ENCODE measurements around the gene APOL4. TPM values are rescaled to one million over a fixed set of nuclear protein-coding genes. Genes with fewer than 3 reads are reported as not detected.
"Not testable (repeated sequence)": the region's sequence is repeated elsewhere in the genome, so short reads cannot be mapped to it uniquely, and the experiment has no call there.

The APOL4 gene
- total and polyA plus RNA-seq, 2 donors: 4.8 to 53.0 TPM

DNA sequence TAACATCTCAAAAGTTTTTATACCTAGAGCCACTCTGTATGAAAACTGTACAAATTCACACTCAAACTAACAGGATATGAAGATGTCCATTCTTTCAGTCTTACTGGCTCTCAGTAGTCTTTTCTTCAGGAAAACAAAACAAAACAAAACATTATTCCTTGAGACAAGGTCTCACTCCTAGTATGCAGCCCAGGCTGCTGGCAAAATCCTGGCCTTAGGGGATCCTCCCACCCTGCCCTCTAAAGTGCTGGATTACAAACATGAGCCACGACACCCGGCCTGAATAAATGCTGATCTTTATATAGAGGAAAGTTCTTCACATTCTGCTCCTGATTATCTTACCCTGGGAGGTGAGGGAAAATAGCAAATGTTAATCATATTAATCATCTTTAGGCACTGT, 32.6 kb upstream of the APOL4 start:
- Histone ChIP-seq H3K4me1 (ENCODE audit: control insufficient read depth in 2 of 2, insufficient read depth in 2 of 2, low read length in 2 of 2) (peaks cover 7 to 19% of the 10 kb centered on the region in 2 donors), H3K9me3 (ENCODE audit: control insufficient read depth in 2 of 2, insufficient read depth in 1 of 2, low read length in 1 of 2) (peaks cover 0 to 11% of the 10 kb centered on the region in 2 donors), H3K27ac (ENCODE audit: low read depth in 1 of 2, low read length in 1 of 2) (no peak overlapping the region), H3K4me3 (ENCODE audit: low read length in 2 of 2) (no peak overlapping the region), H3K36me3 (ENCODE audit: control insufficient read depth in 2 of 2, insufficient read depth in 2 of 2, low read length in 1 of 2) (peaks cover 37 to 42% of the 10 kb centered on the region in 2 donors), H3K27me3 (ENCODE audit: control insufficient read depth in 2 of 2, insufficient read depth in 1 of 2, low read length in 1 of 2) (no peaks in the 10 kb centered on the region)
- 91% methylated on average over 2 of the region's 2 CpGs for WGBS
- DNase-seq (ENCODE audit: low read depth in 6 of 9, low spot score in 9 of 9): no peak

- no peak for DNase-seq (ENCODE audit: low read depth in 6 of 9, low spot score in 9 of 9)
- no peak overlapping the region for H3K27ac ChIP-seq (ENCODE audit: low read depth in 1 of 2, low read length in 1 of 2)
- H3K4me1 ChIP-seq (ENCODE audit: control insufficient read depth in 2 of 2, insufficient read depth in 2 of 2, low read length in 2 of 2): peaks cover 7 to 19% of the 10 kb centered on the region in 2 donors
- no peak overlapping the region for H3K4me3 ChIP-seq (ENCODE audit: low read length in 2 of 2)
- 98% methylated on average over 7 of the region's 7 CpGs for WGBS
- peaks cover 0 to 11% of the 10 kb centered on the region in 2 donors for H3K9me3 ChIP-seq (ENCODE audit: control insufficient read depth in 2 of 2, insufficient read depth in 1 of 2, low read length in 1 of 2)
- no peaks in the 10 kb centered on the region for H3K27me3 ChIP-seq (ENCODE audit: control insufficient read depth in 2 of 2, insufficient read depth in 1 of 2, low read length in 1 of 2)
- peaks cover 41 to 44% of the 10 kb centered on the region in 2 donors for H3K36me3 ChIP-seq (ENCODE audit: control insufficient read depth in 2 of 2, insufficient read depth in 2 of 2, low read length in 1 of 2)
Observed at GRCh38 chr22:36233796-36234195, 32.2 kb upstream of the APOL4 start.

- Histone ChIP-seq H3K27me3 (ENCODE audit: control insufficient read depth in 2 of 2, insufficient read depth in 1 of 2, low read length in 1 of 2) (no peaks in the 10 kb centered on the region), H3K4me3 (ENCODE audit: low read length in 2 of 2) (no peak overlapping the region), H3K27ac (ENCODE audit: low read depth in 1 of 2, low read length in 1 of 2) (no peak overlapping the region), H3K9me3 (ENCODE audit: control insufficient read depth in 2 of 2, insufficient read depth in 1 of 2, low read length in 1 of 2) (peaks cover 0 to 9% of the 10 kb centered on the region in 2 donors), H3K4me1 (ENCODE audit: control insufficient read depth in 2 of 2, insufficient read depth in 2 of 2, low read length in 2 of 2) (peaks cover 4 to 10% of the 10 kb centered on the region in 2 donors), H3K36me3 (ENCODE audit: control insufficient read depth in 2 of 2, insufficient read depth in 2 of 2, low read length in 1 of 2) (peaks cover 49% of the 10 kb centered on the region in 2 donors)
- no peak for DNase-seq (ENCODE audit: low read depth in 6 of 9, low spot score in 9 of 9)
- WGBS: 89% methylated on average over 13 of the region's 13 CpGs
Observed at GRCh38 chr22:36232715-36233401, 31.2 kb upstream of the APOL4 start.

GRCh38 chr22:36231051-36231450, 29.4 kb upstream of the APOL4 start:
- not testable (repeated sequence) for H3K4me3 ChIP-seq (ENCODE audit: low read length in 2 of 2); DNase-seq (ENCODE audit: low read depth in 6 of 9, low spot score in 9 of 9); H3K4me1 ChIP-seq (ENCODE audit: control insufficient read depth in 2 of 2, insufficient read depth in 2 of 2, low read length in 2 of 2); H3K27me3 ChIP-seq (ENCODE audit: control insufficient read depth in 2 of 2, insufficient read depth in 1 of 2, low read length in 1 of 2); H3K9me3 ChIP-seq (ENCODE audit: control insufficient read depth in 2 of 2, insufficient read depth in 1 of 2, low read length in 1 of 2); H3K27ac ChIP-seq (ENCODE audit: low read depth in 1 of 2, low read length in 1 of 2)
- H3K36me3 ChIP-seq (ENCODE audit: control insufficient read depth in 2 of 2, insufficient read depth in 2 of 2, low read length in 1 of 2): peaks cover 51% of the 10 kb centered on the region in 2 donors
- 98% methylated on average over 5 of the region's 5 CpGs for WGBS

- Histone ChIP-seq H3K36me3 (ENCODE audit: control insufficient read depth in 2 of 2, insufficient read depth in 2 of 2, low read length in 1 of 2) (peaks cover 46 to 52% of the 10 kb centered on the region in 2 donors), H3K27ac (ENCODE audit: low read depth in 1 of 2, low read length in 1 of 2) (peak overlapping the region in 1 of 2 donors; percentile 11)
- DNase-seq (ENCODE audit: low read depth in 6 of 9, low spot score in 9 of 9); H3K4me3 ChIP-seq (ENCODE audit: low read length in 2 of 2); H3K4me1 ChIP-seq (ENCODE audit: control insufficient read depth in 2 of 2, insufficient read depth in 2 of 2, low read length in 2 of 2); H3K9me3 ChIP-seq (ENCODE audit: control insufficient read depth in 2 of 2, insufficient read depth in 1 of 2, low read length in 1 of 2); H3K27me3 ChIP-seq (ENCODE audit: control insufficient read depth in 2 of 2, insufficient read depth in 1 of 2, low read length in 1 of 2): not testable (repeated sequence)
- 98% methylated on average over 3 of the region's 3 CpGs for WGBS
Observed at GRCh38 chr22:36229649-36230048, 28.0 kb upstream of the APOL4 start.

GRCh38 chr22:36228944-36229343, 27.3 kb upstream of the APOL4 start:
- Histone ChIP-seq H3K4me1 (ENCODE audit: control insufficient read depth in 2 of 2, insufficient read depth in 2 of 2, low read length in 2 of 2) (no peaks in the 10 kb centered on the region), H3K9me3 (ENCODE audit: control insufficient read depth in 2 of 2, insufficient read depth in 1 of 2, low read length in 1 of 2) (no peaks in the 10 kb centered on the region), H3K27ac (ENCODE audit: low read depth in 1 of 2, low read length in 1 of 2) (no peak overlapping the region), H3K4me3 (ENCODE audit: low read length in 2 of 2) (no peak overlapping the region), H3K27me3 (ENCODE audit: control insufficient read depth in 2 of 2, insufficient read depth in 1 of 2, low read length in 1 of 2) (no peaks in the 10 kb centered on the region), H3K36me3 (ENCODE audit: control insufficient read depth in 2 of 2, insufficient read depth in 2 of 2, low read length in 1 of 2) (peaks cover 45 to 52% of the 10 kb centered on the region in 2 donors)
- 97% methylated on average over 7 of the region's 7 CpGs for WGBS
- no peak for DNase-seq (ENCODE audit: low read depth in 6 of 9, low spot score in 9 of 9)

DNA sequence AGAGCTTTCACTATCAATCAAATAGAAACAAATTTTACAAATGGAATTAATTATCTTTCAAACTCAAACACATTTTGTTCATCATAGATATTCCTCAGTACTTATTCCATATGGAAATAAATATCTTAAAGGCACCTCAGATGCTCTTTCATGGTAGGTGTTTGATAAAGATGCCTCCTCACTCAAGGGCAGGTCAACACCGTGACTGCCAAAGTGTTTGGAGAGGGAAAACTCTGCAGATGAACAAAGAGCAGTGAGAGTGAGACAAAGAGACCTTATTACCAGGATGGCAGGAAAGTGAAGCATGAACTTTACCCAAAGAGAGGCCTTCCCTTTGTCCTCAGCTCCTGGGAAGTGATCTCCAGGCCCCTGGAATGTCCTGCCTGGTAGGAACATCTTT, 26.8 kb upstream of the APOL4 start:
- H3K4me3 ChIP-seq (ENCODE audit: low read length in 2 of 2); H3K27me3 ChIP-seq (ENCODE audit: control insufficient read depth in 2 of 2, insufficient read depth in 1 of 2, low read length in 1 of 2); H3K4me1 ChIP-seq (ENCODE audit: control insufficient read depth in 2 of 2, insufficient read depth in 2 of 2, low read length in 2 of 2); H3K9me3 ChIP-seq (ENCODE audit: control insufficient read depth in 2 of 2, insufficient read depth in 1 of 2, low read length in 1 of 2); DNase-seq (ENCODE audit: low read depth in 6 of 9, low spot score in 9 of 9); H3K27ac ChIP-seq (ENCODE audit: low read depth in 1 of 2, low read length in 1 of 2): not testable (repeated sequence)
- 100% methylated on average over 1 of the region's 1 CpG for WGBS
- H3K36me3 ChIP-seq (ENCODE audit: control insufficient read depth in 2 of 2, insufficient read depth in 2 of 2, low read length in 1 of 2): peaks cover 43 to 52% of the 10 kb centered on the region in 2 donors

- WGBS: 98% methylated on average over 8 of the region's 8 CpGs
- Histone ChIP-seq H3K4me3 (ENCODE audit: low read length in 2 of 2) (no peak overlapping the region), H3K9me3 (ENCODE audit: control insufficient read depth in 2 of 2, insufficient read depth in 1 of 2, low read length in 1 of 2) (no peaks in the 10 kb centered on the region), H3K27me3 (ENCODE audit: control insufficient read depth in 2 of 2, insufficient read depth in 1 of 2, low read length in 1 of 2) (no peaks in the 10 kb centered on the region), H3K27ac (ENCODE audit: low read depth in 1 of 2, low read length in 1 of 2) (no peak overlapping the region), H3K4me1 (ENCODE audit: control insufficient read depth in 2 of 2, insufficient read depth in 2 of 2, low read length in 2 of 2) (no peaks in the 10 kb centered on the region), H3K36me3 (ENCODE audit: control insufficient read depth in 2 of 2, insufficient read depth in 2 of 2, low read length in 1 of 2) (peaks cover 37 to 50% of the 10 kb centered on the region in 2 donors)
- DNase-seq (ENCODE audit: low read depth in 6 of 9, low spot score in 9 of 9): no peak
Observed at GRCh38 chr22:36227806-36228205, 26.2 kb upstream of the APOL4 start.

GRCh38 chr22:36227396-36227795, 25.8 kb upstream of the APOL4 start:
- DNase-seq (ENCODE audit: low read depth in 6 of 9, low spot score in 9 of 9): no peak
- peaks cover 33 to 46% of the 10 kb centered on the region in 2 donors for H3K36me3 ChIP-seq (ENCODE audit: control insufficient read depth in 2 of 2, insufficient read depth in 2 of 2, low read length in 1 of 2)
- peaks cover under 1% of the 10 kb centered on the region in 2 donors for H3K4me1 ChIP-seq (ENCODE audit: control insufficient read depth in 2 of 2, insufficient read depth in 2 of 2, low read length in 2 of 2)
- H3K4me3 ChIP-seq (ENCODE audit: low read length in 2 of 2): no peak overlapping the region
- WGBS: 95% methylated on average over 9 of the region's 9 CpGs
- H3K27me3 ChIP-seq (ENCODE audit: control insufficient read depth in 2 of 2, insufficient read depth in 1 of 2, low read length in 1 of 2): no peaks in the 10 kb centered on the region
- no peak overlapping the region for H3K27ac ChIP-seq (ENCODE audit: low read depth in 1 of 2, low read length in 1 of 2)
- H3K9me3 ChIP-seq (ENCODE audit: control insufficient read depth in 2 of 2, insufficient read depth in 1 of 2, low read length in 1 of 2): no peaks in the 10 kb centered on the region
